NT2/D1 (cell line): ENCODE measurements around the gene CFHR5.

Experiments used
- DNase-seq: peaks from one replicate; pipeline ENCODE4 v3.0.0-alpha.2; 2011; ENCODE audit warnings: low read depth, low spot score
- H3K27me3 ChIP-seq: 2 replicates; pipeline ENCODE4 v1.6.0; 2011; ENCODE audit warnings: mild to moderate bottlenecking; ENCODE audit not compliant: insufficient read length, insufficient read depth
- H3K36me3 ChIP-seq: 2 replicates; pipeline ENCODE4 v1.6.1; 2011; ENCODE audit warnings: mild to moderate bottlenecking, low read length, mixed read lengths; ENCODE audit not compliant: insufficient read depth, insufficient read length
- H3K4me1 ChIP-seq: 2 replicates; pipeline ENCODE4 v1.5.1; 2011; ENCODE audit not compliant: insufficient read depth, insufficient read length
- H3K4me3 ChIP-seq: 2 replicates; pipeline ENCODE4 v1.5.1; 2011; ENCODE audit warnings: low read depth; ENCODE audit not compliant: insufficient read length
- H3K9ac ChIP-seq: 2 replicates; pipeline ENCODE4 v1.6.0; 2011; ENCODE audit warnings: low read depth; ENCODE audit not compliant: insufficient read length
- H3K9me3 ChIP-seq: 2 replicates; pipeline ENCODE4 v1.5.1; 2011; ENCODE audit warnings: mild to moderate bottlenecking, low read length; ENCODE audit not compliant: insufficient read depth
- SUZ12 ChIP-seq: IDR thresholded peaks from 2 replicates; pipeline ENCODE4 v1.6.1; 2011; ENCODE audit not compliant: insufficient read length, insufficient read depth; ENCODE audit errors: extremely low read depth
- YY1 ChIP-seq: IDR thresholded peaks from 2 replicates; pipeline ENCODE4 v1.6.1; 2011; ENCODE audit not compliant: insufficient read length, insufficient read depth
- ZNF274 ChIP-seq: IDR thresholded peaks from 2 replicates; pipeline ENCODE4 v1.6.1; 2011; ENCODE audit warnings: mild to moderate bottlenecking, low read depth, low read length

CFHR5 gene

GRCh38 chr1:197041486-197042353 lies 64.4 kb downstream of the CFHR5 start:
- TF ChIP-seq SUZ12: no peak
- TF ChIP-seq YY1: no peak
- no peak for TF ChIP-seq ZNF274
- Histone ChIP-seq H3K9me3 (no peaks in the 10 kb centered on the region), H3K4me1 (no peaks in the 10 kb centered on the region), H3K36me3 (no peaks in the 10 kb centered on the region), H3K4me3 (no peak overlapping the region), H3K27me3 (no peaks in the 10 kb centered on the region), H3K9ac (no peak overlapping the region)
- no peak for DNase-seq

- Histone ChIP-seq H3K4me1 (no peaks in the 10 kb centered on the region), H3K36me3 (no peaks in the 10 kb centered on the region), H3K9me3 (no peaks in the 10 kb centered on the region), H3K9ac (no peak overlapping the region), H3K27me3 (no peaks in the 10 kb centered on the region), H3K4me3 (no peak overlapping the region)
- no peak for TF ChIP-seq SUZ12
- DNase-seq: no peak
Observed at GRCh38 chr1:197042676-197043341, 65.5 kb downstream of the CFHR5 start.

- TF ChIP-seq SUZ12: no peak
- no peak for TF ChIP-seq YY1
- TF ChIP-seq ZNF274: no peak
- Histone ChIP-seq H3K9me3 (no peaks in the 10 kb centered on the region), H3K36me3 (no peaks in the 10 kb centered on the region), H3K9ac (no peak overlapping the region), H3K27me3 (no peaks in the 10 kb centered on the region), H3K4me3 (no peak overlapping the region), H3K4me1 (no peaks in the 10 kb centered on the region)
- no peak for DNase-seq
Observed at GRCh38 chr1:197049100-197049499, 71.7 kb downstream of the CFHR5 start.
